Endothelial cell of hepatic sinusoid (primary cell): ENCODE data around the gene TTC28.

Source experiments
- in situ Hi-C: cut with HindIII; loops from 2 replicates; pipeline ENCODE4 v1.10.0; 2017; ENCODE audit warnings: low sequenced_read_pairs

Gene TTC28

GRCh38 chr22:28314959-28315358 is 364.7 kb downstream of the TTC28 start:
- in situ Hi-C loops, result no loop called here

GRCh38 chr22:28310299-28310698 is 369.3 kb downstream of the TTC28 start:
- in situ Hi-C loops, result no loop called here

GRCh38 chr22:28299753-28300152 is 379.9 kb downstream of the TTC28 start:
- in situ Hi-C loops, result no loop called here

DNA sequence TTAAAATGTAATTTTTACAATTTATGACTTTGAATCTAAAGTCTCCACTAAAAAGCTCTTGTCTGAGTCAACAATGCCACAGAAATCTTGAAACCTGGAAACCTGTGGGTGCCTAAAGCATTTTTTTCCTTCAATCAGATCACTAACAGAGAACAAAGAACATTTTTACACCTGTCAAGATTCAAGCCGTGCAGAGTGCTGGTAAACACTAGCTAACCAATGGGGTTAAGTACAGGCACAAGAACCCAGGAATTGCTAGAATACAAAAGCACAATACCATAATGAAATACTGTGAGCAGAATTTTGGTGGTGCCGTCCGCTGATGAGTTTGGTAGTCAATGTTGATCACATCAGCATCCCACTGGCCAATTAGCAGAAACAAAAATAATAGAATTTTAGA is 380.3 kb downstream of the TTC28 start:
- in situ Hi-C loops, result no loop called here

- in situ Hi-C loops, result no loop called here
Measured at GRCh38 chr22:28297504-28297903, 382.1 kb downstream of the TTC28 start.

DNA sequence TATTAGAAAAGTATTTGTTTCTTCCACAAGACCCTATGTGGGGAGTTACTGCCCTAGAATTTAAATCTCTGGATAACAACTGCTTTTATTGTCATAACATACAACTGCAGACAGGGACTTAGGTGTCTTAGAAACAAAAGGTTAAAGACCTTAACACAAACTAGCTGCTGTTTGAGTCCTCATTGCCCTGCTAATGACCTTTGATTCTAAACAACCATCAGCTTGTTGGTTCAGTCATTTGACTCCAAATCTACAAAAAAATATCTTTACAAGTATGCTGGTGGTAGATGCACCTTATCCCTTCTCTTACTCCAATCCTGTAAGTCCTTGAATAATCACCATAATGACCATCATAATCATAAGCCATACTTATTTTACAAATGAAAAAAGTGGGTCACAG is 383.2 kb downstream of the TTC28 start:
- in situ Hi-C loops, result no loop called here

GRCh38 chr22:28283068-28283654 is 396.5 kb downstream of the TTC28 start:
- in situ Hi-C loops, result no loop called here

DNA sequence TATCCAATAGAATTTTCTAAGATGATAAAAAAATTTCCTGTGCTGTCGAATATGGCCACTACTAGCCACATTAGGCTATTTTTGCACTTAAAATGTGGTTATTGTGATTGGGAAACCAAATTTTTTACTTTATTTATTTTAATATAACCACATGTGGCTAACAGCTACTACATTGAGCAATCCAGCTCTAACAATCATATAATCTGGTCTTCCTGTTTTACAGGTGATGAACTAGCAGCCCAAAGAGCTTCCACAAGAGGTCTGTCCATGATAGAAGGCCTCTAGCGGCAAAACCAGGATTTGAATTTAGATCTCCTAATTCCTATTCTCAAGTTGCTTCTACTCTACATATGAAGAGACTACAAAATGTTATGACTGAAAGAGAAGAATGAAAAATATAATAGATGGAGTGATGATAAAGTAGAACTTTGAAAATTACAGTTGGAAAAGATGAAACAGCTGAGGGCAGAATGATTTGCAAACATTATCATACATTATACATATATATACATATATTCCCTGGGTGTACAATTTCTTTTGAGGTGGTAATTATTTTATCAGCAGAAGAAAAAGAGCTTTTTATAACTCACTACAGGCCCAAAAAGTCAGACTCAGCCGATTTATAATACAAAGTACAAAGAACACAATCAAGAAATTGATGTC is 397.1 kb downstream of the TTC28 start:
- in situ Hi-C loops, result no loop called here

- in situ Hi-C loops, result no loop called here
Measured at GRCh38 chr22:28279888-28280287, 399.8 kb downstream of the TTC28 start.

GRCh38 chr22:28269277-28269676 is 410.4 kb downstream of the TTC28 start:
- in situ Hi-C loops, result no loop called here

GRCh38 chr22:28268850-28269249 is 410.8 kb downstream of the TTC28 start:
- in situ Hi-C loops, result no loop called here

GRCh38 chr22:28268171-28268570 is 411.5 kb downstream of the TTC28 start:
- in situ Hi-C loops, result no loop called here

GRCh38 chr22:28260619-28261018 is 419.0 kb downstream of the TTC28 start:
- in situ Hi-C loops, result no loop called here

- in situ Hi-C loops, result no loop called here
Measured at GRCh38 chr22:28259774-28260312, 419.8 kb downstream of the TTC28 start.

DNA sequence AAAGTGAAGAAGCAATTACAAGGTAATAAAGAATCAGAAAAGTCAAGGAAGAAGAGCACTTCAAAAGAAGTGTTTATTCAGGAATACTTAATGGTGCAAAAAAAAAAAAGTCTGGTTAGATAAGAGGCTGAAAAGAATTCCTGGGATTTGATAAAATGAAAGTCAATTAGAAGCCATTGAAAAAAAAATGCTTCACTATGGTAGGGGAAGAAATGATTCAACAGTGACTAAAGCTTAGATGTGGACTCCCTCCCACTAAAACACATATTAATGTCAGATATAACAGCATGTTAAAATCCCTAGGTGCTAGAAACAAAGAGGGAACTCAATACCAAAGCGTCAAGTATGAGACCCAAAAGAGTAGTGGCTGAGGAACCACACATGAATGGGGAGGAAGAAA is 425.2 kb downstream of the TTC28 start:
- in situ Hi-C loops, result no loop called here

- in situ Hi-C loops, result no loop called here
Measured at GRCh38 chr22:28252539-28252938, 427.1 kb downstream of the TTC28 start.

GRCh38 chr22:28250036-28250695 is 429.5 kb downstream of the TTC28 start:
- in situ Hi-C loops, result no loop called here

DNA sequence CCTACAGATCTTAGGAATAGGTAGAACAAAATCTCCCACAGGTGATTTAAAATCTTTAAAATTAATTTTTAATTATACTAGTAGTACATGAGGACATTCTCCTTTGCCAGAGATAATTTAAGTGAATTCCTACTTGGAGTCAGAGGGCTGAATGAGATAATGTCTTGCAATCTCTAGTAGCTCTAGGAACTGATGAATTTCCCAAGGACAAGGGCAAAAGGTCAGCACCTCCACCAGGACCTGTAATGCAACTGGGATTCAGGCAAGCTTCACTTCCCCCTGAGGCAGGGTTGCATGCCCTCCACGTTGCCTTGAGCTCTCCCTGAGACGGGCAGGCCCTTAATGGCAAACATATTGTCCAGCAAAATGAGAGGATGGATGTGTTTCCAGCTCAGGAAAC is 430.2 kb downstream of the TTC28 start:
- in situ Hi-C loops, result no loop called here

DNA sequence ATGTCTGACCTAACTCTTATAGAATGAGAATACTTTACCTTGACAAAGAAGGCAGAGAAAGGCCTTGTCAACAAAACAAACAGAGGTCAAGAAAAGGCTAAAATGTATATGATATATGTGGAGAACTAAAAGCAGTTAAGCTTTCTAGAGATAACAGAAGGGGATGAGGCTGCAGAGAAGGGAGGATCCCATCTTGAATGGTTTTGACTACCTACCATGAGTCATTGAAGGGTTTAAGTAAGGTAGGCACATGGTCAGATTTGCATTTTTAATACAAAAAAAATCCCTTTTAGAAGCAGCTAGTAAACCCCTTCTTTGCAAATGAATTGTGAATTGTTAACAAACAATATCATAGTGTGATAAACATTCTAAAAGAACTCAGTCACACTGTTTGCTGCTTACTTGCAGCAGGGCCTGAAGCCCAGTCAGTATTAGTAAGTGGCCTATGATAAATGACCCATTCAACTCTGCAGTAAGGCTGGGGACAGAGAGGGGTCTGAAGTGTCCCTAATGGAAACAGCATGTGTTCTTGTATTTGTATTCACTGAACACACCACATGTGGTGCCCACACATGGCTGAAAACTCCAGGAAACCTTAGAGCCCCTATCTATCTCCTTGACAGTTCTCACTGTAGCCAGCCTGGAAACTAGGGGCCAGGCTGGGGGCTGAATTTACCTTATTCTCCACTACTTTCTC is 431.8 kb downstream of the TTC28 start:
- in situ Hi-C loops, result no loop called here

DNA sequence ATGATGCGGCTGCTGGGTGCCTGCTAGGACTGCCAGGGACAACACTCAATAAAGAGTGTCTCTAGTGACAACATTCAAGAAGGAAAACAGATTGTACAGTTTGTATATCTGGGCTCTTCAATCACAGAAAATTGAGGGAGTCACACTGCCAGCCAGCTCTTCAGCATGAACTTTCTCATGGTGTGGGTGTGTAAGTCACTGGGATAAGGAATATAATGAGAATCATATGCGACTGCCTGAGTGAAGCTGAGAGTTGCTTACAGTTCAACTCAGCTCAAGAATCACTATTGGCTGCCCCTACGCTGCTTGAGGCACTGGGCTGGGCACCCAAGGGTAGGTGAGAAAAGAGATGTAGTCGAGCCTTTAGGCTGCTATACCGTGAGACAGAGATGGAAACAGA is 432.5 kb downstream of the TTC28 start:
- in situ Hi-C loops, result no loop called here

- in situ Hi-C loops, result no loop called here
Measured at GRCh38 chr22:28246397-28246796, 433.2 kb downstream of the TTC28 start.
